ENCODE results near the gene DPP7. TPM values are rescaled to one million over a fixed set of nuclear protein-coding genes. Genes with fewer than 3 reads are reported as not detected.

Gene DPP7
- total RNA-seq, 1 experiment from 2014 or later = 230 TPM

GRCh38 chr9:137085920-137086530 lies 28.5 kb downstream of the DPP7 start:
- ChIA-PET POLR2A (interaction anchor here (0.6 to 1.8 kb wide), 15 partner anchors 14 to 393 kb away, joined by 3 to 24 read pairs (median 5); partner anchors contain the start of genes NRARP, PAXX, RABL6 and SAPCD2), CTCF (interaction anchor here (0.6 to 2.9 kb wide), 18 partner anchors 10 to 324 kb away, joined by 3 to 42 read pairs (median 6); partner anchors contain the start of genes AJM1, NPDC1 and SAPCD2)
- peak overlapping the region; percentile 100 for H3K4me3 Mint-ChIP-seq (ENCODE audit: unreplicated experiment)
- H3K4me3 ChIP-seq (ENCODE audit: low read depth, low read length) = peak overlapping the region; percentile 75
- intact Hi-C loops (cut with micrococcal nuclease; ENCODE audit: unreplicated experiment) = loop anchor here (1.0 kb wide), 1 partner anchor 16 kb away; the partner anchor contains the start of gene SAPCD2
- peak; percentile 69 to 79 for DNase-seq
- peaks cover 7% of the 10 kb centered on the region for H3K4me1 ChIP-seq
- no peaks in the 10 kb centered on the region for H3K9me3 Mint-ChIP-seq (ENCODE audit: unreplicated experiment)
- BruUV-seq (replicated peaks) = no TSS peak
- H3K36me3 Mint-ChIP-seq (ENCODE audit: insufficient read depth, unreplicated experiment) = peaks cover 22% of the 10 kb centered on the region
- H3K9me3 ChIP-seq = no peaks in the 10 kb centered on the region
- peaks cover 15% of the 10 kb centered on the region for H3K4me1 Mint-ChIP-seq (ENCODE audit: low read depth, unreplicated experiment)
- no peaks in the 10 kb centered on the region for H3K27me3 ChIP-seq (replicated peaks; ENCODE audit: control insufficient read depth, insufficient read depth, low read length)
- no peaks in the 10 kb centered on the region for H3K27me3 Mint-ChIP-seq (ENCODE audit: insufficient read depth, unreplicated experiment)
- no peak for TF ChIP-seq CTCF (IDR thresholded peaks at IDR 0.05; ENCODE audit: insufficient read depth in 1 of 2, low read depth in 1 of 2, low read length in 1 of 2, severe bottlenecking in 1 of 2, unreplicated experiment in 1 of 2)
- no peaks in the 10 kb centered on the region; the same call in 1 of the 2 replicates for H3K36me3 ChIP-seq (ENCODE audit: control insufficient read depth, insufficient read depth, low read length)
- H3K27ac Mint-ChIP-seq (ENCODE audit: unreplicated experiment) = peak overlapping the region; percentile 100

- Histone ChIP-seq H3K9me3 (no peaks in the 10 kb centered on the region), H3K4me1 (peaks cover 7% of the 10 kb centered on the region), H3K36me3 (ENCODE audit: control insufficient read depth, insufficient read depth, low read length) (peaks cover 1% of the 10 kb centered on the region), H3K27me3 (replicated peaks; ENCODE audit: control insufficient read depth, insufficient read depth, low read length) (no peaks in the 10 kb centered on the region), H3K4me3 (ENCODE audit: low read depth, low read length) (no peak overlapping the region)
- no peak overlapping the region for H3K4me3 Mint-ChIP-seq (ENCODE audit: unreplicated experiment)
- no peak for TF ChIP-seq CTCF (IDR thresholded peaks at IDR 0.05; ENCODE audit: insufficient read depth in 1 of 2, low read depth in 1 of 2, low read length in 1 of 2, severe bottlenecking in 1 of 2, unreplicated experiment in 1 of 2)
- H3K36me3 Mint-ChIP-seq (ENCODE audit: insufficient read depth, unreplicated experiment) = peaks cover 25% of the 10 kb centered on the region
- ChIA-PET POLR2A (interaction anchor here (0.6 kb wide), 1 partner anchor 542 kb away, joined by 4 read pairs; no protein-coding TSS in a partner anchor), CTCF (interaction anchor here (0.6 to 2.9 kb wide), 2 partner anchors 17 to 659 kb away, joined by 3 to 42 read pairs; no protein-coding TSS in a partner anchor)
- no TSS peak for BruUV-seq (replicated peaks)
- no peaks in the 10 kb centered on the region for H3K27me3 Mint-ChIP-seq (ENCODE audit: insufficient read depth, unreplicated experiment)
- no peaks in the 10 kb centered on the region for H3K9me3 Mint-ChIP-seq (ENCODE audit: unreplicated experiment)
- intact Hi-C loops (cut with micrococcal nuclease; ENCODE audit: unreplicated experiment) = no loop called here
- DNase-seq = no peak
- no peak overlapping the region for H3K27ac Mint-ChIP-seq (ENCODE audit: unreplicated experiment)
- peaks cover 15% of the 10 kb centered on the region for H3K4me1 Mint-ChIP-seq (ENCODE audit: low read depth, unreplicated experiment)
Observed at GRCh38 chr9:137084526-137084925, 30.0 kb downstream of the DPP7 start.

- Mint-ChIP-seq H3K4me3 (ENCODE audit: unreplicated experiment) (no peak overlapping the region), H3K36me3 (ENCODE audit: insufficient read depth, unreplicated experiment) (peaks cover 19% of the 10 kb centered on the region), H3K9me3 (ENCODE audit: unreplicated experiment) (no peaks in the 10 kb centered on the region), H3K4me1 (ENCODE audit: low read depth, unreplicated experiment) (peaks cover 15% of the 10 kb centered on the region), H3K27ac (ENCODE audit: unreplicated experiment) (no peak overlapping the region), H3K27me3 (ENCODE audit: insufficient read depth, unreplicated experiment) (no peaks in the 10 kb centered on the region)
- no peak for DNase-seq
- intact Hi-C loops (cut with micrococcal nuclease; ENCODE audit: unreplicated experiment) = no loop called here
- Histone ChIP-seq H3K4me3 (ENCODE audit: low read depth, low read length) (no peak overlapping the region), H3K4me1 (peaks cover 8% of the 10 kb centered on the region), H3K36me3 (ENCODE audit: control insufficient read depth, insufficient read depth, low read length) (peaks cover 1% of the 10 kb centered on the region), H3K27me3 (replicated peaks; ENCODE audit: control insufficient read depth, insufficient read depth, low read length) (no peaks in the 10 kb centered on the region), H3K9me3 (no peaks in the 10 kb centered on the region)
- ChIA-PET POLR2A (no interaction called here), CTCF (no interaction called here)
- TF ChIP-seq CTCF (IDR thresholded peaks at IDR 0.05; ENCODE audit: insufficient read depth in 1 of 2, low read depth in 1 of 2, low read length in 1 of 2, severe bottlenecking in 1 of 2, unreplicated experiment in 1 of 2) = no peak
- BruUV-seq (replicated peaks) = no TSS peak
Observed at GRCh38 chr9:137083394-137084004, 31.0 kb downstream of the DPP7 start.

All from Caco-2 (cell line).